ENCODE measurements around the gene KAZALD1.

DNA sequence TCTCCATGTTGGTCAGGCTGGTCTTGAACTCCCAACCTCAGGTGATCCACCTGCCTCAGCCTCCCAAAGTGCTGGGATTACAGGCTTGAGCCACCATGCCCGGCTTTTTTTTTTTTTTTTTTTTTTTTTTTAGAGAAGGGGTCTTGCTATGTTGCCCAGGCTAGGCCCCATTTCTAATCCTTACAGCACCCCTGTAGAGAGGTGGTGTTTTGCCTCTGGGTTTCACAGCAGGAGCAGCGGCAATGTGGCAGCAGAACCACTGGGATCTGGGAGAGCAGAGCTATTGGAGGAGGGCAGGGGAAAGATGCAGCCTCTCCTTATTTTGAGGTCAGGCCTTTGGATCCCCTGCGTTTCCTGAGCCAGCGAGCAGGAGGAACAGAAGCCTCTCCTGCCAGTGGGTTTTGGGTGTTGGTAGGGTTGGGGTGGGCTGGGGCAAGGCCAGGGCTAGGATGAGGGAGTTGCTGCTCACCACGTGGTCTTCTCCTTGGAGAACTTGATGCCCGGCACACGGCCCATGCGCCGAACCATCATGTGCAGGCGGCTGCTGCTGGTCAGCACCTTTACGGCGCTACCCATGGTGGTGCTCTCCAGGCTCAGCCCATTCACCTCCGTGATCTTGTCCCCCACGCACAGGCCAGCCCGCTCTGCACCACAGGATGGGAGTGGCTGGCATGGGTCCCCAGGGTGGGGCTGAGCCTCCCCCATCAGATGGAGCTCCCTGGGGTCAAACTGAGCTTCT is 38.7 kb upstream of the KAZALD1 start:
- TF ChIP-seq, protein P1, sequence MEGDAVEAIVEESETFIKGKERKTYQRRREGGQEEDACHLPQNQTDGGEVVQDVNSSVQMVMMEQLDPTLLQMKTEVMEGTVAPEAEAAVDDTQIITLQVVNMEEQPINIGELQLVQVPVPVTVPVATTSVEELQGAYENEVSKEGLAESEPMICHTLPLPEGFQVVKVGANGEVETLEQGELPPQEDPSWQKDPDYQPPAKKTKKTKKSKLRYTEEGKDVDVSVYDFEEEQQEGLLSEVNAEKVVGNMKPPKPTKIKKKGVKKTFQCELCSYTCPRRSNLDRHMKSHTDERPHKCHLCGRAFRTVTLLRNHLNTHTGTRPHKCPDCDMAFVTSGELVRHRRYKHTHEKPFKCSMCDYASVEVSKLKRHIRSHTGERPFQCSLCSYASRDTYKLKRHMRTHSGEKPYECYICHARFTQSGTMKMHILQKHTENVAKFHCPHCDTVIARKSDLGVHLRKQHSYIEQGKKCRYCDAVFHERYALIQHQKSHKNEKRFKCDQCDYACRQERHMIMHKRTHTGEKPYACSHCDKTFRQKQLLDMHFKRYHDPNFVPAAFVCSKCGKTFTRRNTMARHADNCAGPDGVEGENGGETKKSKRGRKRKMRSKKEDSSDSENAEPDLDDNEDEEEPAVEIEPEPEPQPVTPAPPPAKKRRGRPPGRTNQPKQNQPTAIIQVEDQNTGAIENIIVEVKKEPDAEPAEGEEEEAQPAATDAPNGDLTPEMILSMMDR (IDR thresholded peaks at IDR 0.05), result no peak
- TF ChIP-seq, protein P2, sequence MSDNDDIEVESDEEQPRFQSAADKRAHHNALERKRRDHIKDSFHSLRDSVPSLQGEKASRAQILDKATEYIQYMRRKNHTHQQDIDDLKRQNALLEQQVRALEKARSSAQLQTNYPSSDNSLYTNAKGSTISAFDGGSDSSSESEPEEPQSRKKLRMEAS (IDR thresholded peaks at IDR 0.05), result no peak
- TF ChIP-seq POLR2A (IDR thresholded peaks at IDR 0.05; ENCODE audit: low read length) (no peak), RNF2 (IDR thresholded peaks at IDR 0.05; ENCODE audit: borderline replicate concordance, low read depth) (no peak)
